ENCODE data around the gene CDK18. TPM values are rescaled to one million over a fixed set of nuclear protein-coding genes. Genes with fewer than 3 reads are reported as not detected.
A peak's percentile ranks its signal among the peaks of the same experiment; 100 is the strongest.

Gene CDK18
- total RNA-seq, 1 experiment from 2014 or later = 9.2 TPM

GRCh38 chr1:205519541-205520131 lies 15.2 kb downstream of the CDK18 start:
- H3K4me1 ChIP-seq (ENCODE audit: insufficient read depth, low read length, poor library complexity, severe bottlenecking) = peaks cover 41% of the 10 kb centered on the region

GRCh38 chr1:205520709-205521108 lies 16.2 kb downstream of the CDK18 start:
- Histone ChIP-seq H3K27me3 (replicated peaks; ENCODE audit: insufficient read depth, low read depth, low read length, poor library complexity) (no peaks in the 10 kb centered on the region), H3K4me3 (ENCODE audit: low read depth, low read length, poor library complexity, severe bottlenecking) (no peak overlapping the region), H3K4me1 (ENCODE audit: insufficient read depth, low read length, poor library complexity, severe bottlenecking) (peaks cover 36% of the 10 kb centered on the region), H3K27ac (ENCODE audit: low read depth, low read length, poor library complexity, severe bottlenecking) (no peak overlapping the region), H3K36me3 (ENCODE audit: insufficient read depth, low read length, poor library complexity, severe bottlenecking) (no peaks in the 10 kb centered on the region), H3K9me3 (ENCODE audit: low read depth, low read length, poor library complexity, severe bottlenecking) (no peaks in the 10 kb centered on the region)
- no TSS peak for BruUV-seq (replicated peaks)
- CTCF ChIA-PET = no interaction called here
- no peak for DNase-seq (ENCODE audit: low spot score)
- intact Hi-C loops (cut with micrococcal nuclease; ENCODE audit: unreplicated experiment) = loop anchor here (5.0 kb wide), 1 partner anchor 248 kb away; no protein-coding TSS in a partner anchor
- TF ChIP-seq CTCF (conservative IDR thresholded peaks at IDR 0.05; ENCODE audit: low read depth, low read length) (no peak), EZH2 (IDR thresholded peaks at IDR 0.05; ENCODE audit: borderline replicate concordance, low read depth, low read length, poor library complexity, severe bottlenecking) (no peak)
- POLR2A ChIA-PET (ENCODE audit: low non-redundant PET) = no interaction called here

More at GRCh38 chr1:205519541-205520131, 15.2 kb downstream of the CDK18 start:
- intact Hi-C loops (cut with micrococcal nuclease; ENCODE audit: unreplicated experiment) = loop anchor here (5.0 kb wide), 1 partner anchor 247 kb away; no protein-coding TSS in a partner anchor
- BruUV-seq (replicated peaks) = no TSS peak
- no peaks in the 10 kb centered on the region for H3K9me3 ChIP-seq (ENCODE audit: low read depth, low read length, poor library complexity, severe bottlenecking)
- TF ChIP-seq CTCF (conservative IDR thresholded peaks at IDR 0.05; ENCODE audit: low read depth, low read length) = no peak
- peak; percentile 44 for DNase-seq (ENCODE audit: low spot score)
- no peaks in the 10 kb centered on the region for H3K36me3 ChIP-seq (ENCODE audit: insufficient read depth, low read length, poor library complexity, severe bottlenecking)
- no peaks in the 10 kb centered on the region for H3K27me3 ChIP-seq (replicated peaks; ENCODE audit: insufficient read depth, low read depth, low read length, poor library complexity)
- POLR2A ChIA-PET (ENCODE audit: low non-redundant PET) = no interaction called here
- peak overlapping the region; percentile 10 for H3K27ac ChIP-seq (ENCODE audit: low read depth, low read length, poor library complexity, severe bottlenecking)
- CTCF ChIA-PET = interaction anchor here (0.6 kb wide), 1 partner anchor 30 kb away, joined by 4 read pairs; no protein-coding TSS in a partner anchor
- H3K4me3 ChIP-seq (ENCODE audit: low read depth, low read length, poor library complexity, severe bottlenecking) = no peak overlapping the region

DNA sequence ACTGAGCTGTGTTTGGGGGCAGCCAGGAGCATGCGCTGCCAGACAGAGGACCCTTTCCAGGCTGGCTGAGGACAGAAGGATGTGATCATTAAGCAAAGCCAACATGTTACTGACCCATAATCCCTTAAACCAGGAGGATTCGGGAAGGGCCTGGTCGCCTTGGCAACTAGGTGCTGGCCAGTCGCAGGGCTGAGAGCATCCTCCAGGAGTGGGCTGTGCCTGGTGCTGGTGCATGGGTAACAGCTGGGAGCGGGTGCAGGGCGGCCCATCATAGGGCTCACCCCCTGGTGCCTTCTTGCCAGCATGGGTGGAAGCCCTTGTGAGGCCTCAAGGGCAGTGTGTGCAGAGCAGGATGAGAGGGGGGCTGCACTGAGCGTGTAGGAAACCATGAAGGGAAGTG lies 17.2 kb downstream of the CDK18 start:
- no peak for DNase-seq (ENCODE audit: low spot score)
- CTCF ChIA-PET = no interaction called here
- TF ChIP-seq EZH2 (IDR thresholded peaks at IDR 0.05; ENCODE audit: borderline replicate concordance, low read depth, low read length, poor library complexity, severe bottlenecking) (no peak), CTCF (conservative IDR thresholded peaks at IDR 0.05; ENCODE audit: low read depth, low read length) (no peak)
- H3K27ac ChIP-seq (ENCODE audit: low read depth, low read length, poor library complexity, severe bottlenecking) = no peak overlapping the region
- peaks cover 26% of the 10 kb centered on the region for H3K4me1 ChIP-seq (ENCODE audit: insufficient read depth, low read length, poor library complexity, severe bottlenecking)
- no peaks in the 10 kb centered on the region for H3K9me3 ChIP-seq (ENCODE audit: low read depth, low read length, poor library complexity, severe bottlenecking)
- no peak overlapping the region for H3K4me3 ChIP-seq (ENCODE audit: low read depth, low read length, poor library complexity, severe bottlenecking)
- intact Hi-C loops (cut with micrococcal nuclease; ENCODE audit: unreplicated experiment) = loop anchor here (5.0 kb wide), 1 partner anchor 249 kb away; no protein-coding TSS in a partner anchor
- BruUV-seq (replicated peaks) = no TSS peak
- H3K36me3 ChIP-seq (ENCODE audit: insufficient read depth, low read length, poor library complexity, severe bottlenecking) = no peaks in the 10 kb centered on the region
- H3K27me3 ChIP-seq (replicated peaks; ENCODE audit: insufficient read depth, low read depth, low read length, poor library complexity) = no peaks in the 10 kb centered on the region
- POLR2A ChIA-PET (ENCODE audit: low non-redundant PET) = no interaction called here
